Adrenal gland (tissue), 12 donors: ENCODE results near the gene RNASE12. TPM values are rescaled to one million over a fixed set of nuclear protein-coding genes. Genes with fewer than 3 reads are reported as not detected.
"Not testable (repeated sequence)": the region's sequence is repeated elsewhere in the genome, so short reads cannot be mapped to it uniquely, and the experiment has no call there.

Source experiments
- DNase-seq, 7 donors: peaks; one replicate each; pipeline ENCODE4 v3.0.0-alpha.2; 2019 to 2020
- H3K27ac ChIP-seq, 5 donors: fragments of 200-600 bp; sonication (generic) in 4 of 5; 1 replicate in 3 of 5; 2 replicates in 2 of 5; pipeline versions ENCODE4 v1.5.1 to v1.8.0; 2016 to 2020; ENCODE audit warnings: mild to moderate bottlenecking in 1 of 5
- H3K27me3 ChIP-seq: fragments of 200-600 bp; 2 replicates; pipeline ENCODE4 v1.8.0; 2021
- H3K36me3 ChIP-seq, 2 donors: fragments of 200-600 bp; replicated peaks in 1 of 2; 1 replicate in 1 of 2; 2 replicates in 1 of 2; pipeline versions ENCODE4 v1.5.1 to v1.8.0; 2018 to 2022
- H3K4me1 ChIP-seq, 2 donors: fragments of 200-600 bp; replicated peaks in 1 of 2; 1 replicate in 1 of 2; 2 replicates in 1 of 2; pipeline versions ENCODE4 v1.5.1 to v1.8.0; 2018 to 2021
- H3K4me3 ChIP-seq, 4 donors: fragments of 200-600 bp; sonication (generic) in 3 of 4; one replicate each; pipeline ENCODE4 v1.5.1; 2016 to 2018
- H3K9me3 ChIP-seq, 3 donors: fragments of 200-600 bp; sonication (generic) in 1 of 3; replicated peaks in 1 of 3; 1 replicate in 2 of 3; 2 replicates in 1 of 3; pipeline versions ENCODE4 v1.5.1 to v1.8.0; 2016 to 2021
- CTCF ChIP-seq, 6 experiments: fragments of 450-650 bp in 4 of 6; fragments of 200-600 bp in 2 of 6; sonication (generic) in 1 of 6; IDR thresholded peaks; 1 replicate in 5 of 6; 2 replicates in 1 of 6; pipeline versions ENCODE4 v1.5.1 to v1.8.0; 2016 to 2021; ENCODE audit warnings: antibody characterized with exemption in 6 of 6, mild to moderate bottlenecking in 2 of 6, moderate library complexity in 1 of 6
- POLR2A ChIP-seq, 2 donors: fragments of 450-650 bp; IDR thresholded peaks; one replicate each; pipeline ENCODE4 v1.6.1; 2017; ENCODE audit warnings: antibody characterized with exemption in 2 of 2, mild to moderate bottlenecking in 2 of 2, moderate library complexity in 1 of 2
- WGBS, 4 donors: extraction: QIAGEN DNeasy Blood & Tissue Kit in 2 of 4; methylation state at CpG; one replicate each; pipeline versions ENCODE4 v1.1.5 to v1.1.7; 2013 to 2017; 5-methylcytosine and 5-hydroxymethylcytosine counted together
- intact Hi-C, 2 donors: fragments of 100-400 bp; cut with DNase I; formaldehyde crosslinking; loops; one replicate each; pipeline versions ENCODE4 v1.14.1 to v1.15.0; 2022 to 2023
- polyA plus RNA-seq, 3 donors: library from polyadenylated mRNA; stranded (reverse); fragments of 200-250 nt in 2 of 3; fragments of 350-450 nt in 1 of 3; fragmentation: Illumina TruSeq in 1 of 3; extraction: RNeasy Lipid Tissue Mini Kit (QIAGEN cat#74804) in 1 of 3; gene quantifications; one replicate each; pipeline ENCODE4 v1.2.3, GENCODE V29; 2013 to 2014
- total RNA-seq, 9 donors: library from RNA; depleted of rRNA in 4 of 9; stranded (reverse); fragments of >200 nt in 4 of 9; fragments of 120-200 nt in 1 of 9; fragmentation: NEBNext Ultra II Directional in 1 of 9; extraction: Animal tissue kit (Norgen Biotek cat#: 25700) in 1 of 9; gene quantifications; one replicate each; pipeline versions ENCODE4 v1.1.0 to v1.2.4, GENCODE V29; 2013 to 2023
- donor health status: healthy with polysubstance abuse.
- donor health status: Bipolar disorder and iron deficiency.
- donor health status: DM: yes; HTN: yes; CAD: no.
- donor health status: DM: no; HTN: no; CAD: no.
- donor health status: DM: no; HTN: no; CAD: no.
- donor health status: DM: yes; HTN: yes; CAD: no.

The RNASE12 gene
- total and polyA plus RNA-seq, 12 donors: not detected

DNA sequence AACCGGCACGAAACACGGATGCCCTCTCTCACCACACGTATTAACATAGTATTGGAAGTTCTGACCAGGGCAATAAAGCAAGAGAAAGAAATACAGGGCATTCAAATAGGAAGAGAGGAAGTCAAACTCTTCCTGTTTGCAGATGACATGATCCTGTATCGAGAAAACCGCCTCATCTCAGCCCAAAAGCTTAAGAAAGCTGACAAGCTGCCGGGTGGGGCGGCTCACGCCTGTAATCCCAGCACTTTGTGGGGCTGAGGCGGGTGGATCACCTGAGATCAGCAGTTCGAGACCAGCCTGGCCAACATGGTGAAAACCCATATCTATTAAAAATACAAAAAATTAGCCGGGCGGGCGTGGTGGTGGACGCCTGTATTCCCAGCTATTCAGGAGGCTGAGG is 32.6 kb upstream of the RNASE12 start:
- H3K36me3 ChIP-seq: no peaks in the 10 kb centered on the region
- no peak for TF ChIP-seq POLR2A (IDR thresholded peaks at IDR 0.05)
- no peak for TF ChIP-seq CTCF (IDR thresholded peaks at IDR 0.05)
- H3K27ac ChIP-seq: no peak overlapping the region
- DNase-seq: no peak
- intact Hi-C loops: no loop called here
- no peaks in the 10 kb centered on the region for H3K27me3 ChIP-seq
- peaks cover 0 to 5% of the 10 kb centered on the region in 2 donors for H3K4me1 ChIP-seq
- no peaks in the 10 kb centered on the region for H3K9me3 ChIP-seq
- 39 to 50% (median 45%) methylated on average over 14 to 15 of the region's 15 CpGs for WGBS, 4 donors
- no peak overlapping the region for H3K4me3 ChIP-seq

DNA sequence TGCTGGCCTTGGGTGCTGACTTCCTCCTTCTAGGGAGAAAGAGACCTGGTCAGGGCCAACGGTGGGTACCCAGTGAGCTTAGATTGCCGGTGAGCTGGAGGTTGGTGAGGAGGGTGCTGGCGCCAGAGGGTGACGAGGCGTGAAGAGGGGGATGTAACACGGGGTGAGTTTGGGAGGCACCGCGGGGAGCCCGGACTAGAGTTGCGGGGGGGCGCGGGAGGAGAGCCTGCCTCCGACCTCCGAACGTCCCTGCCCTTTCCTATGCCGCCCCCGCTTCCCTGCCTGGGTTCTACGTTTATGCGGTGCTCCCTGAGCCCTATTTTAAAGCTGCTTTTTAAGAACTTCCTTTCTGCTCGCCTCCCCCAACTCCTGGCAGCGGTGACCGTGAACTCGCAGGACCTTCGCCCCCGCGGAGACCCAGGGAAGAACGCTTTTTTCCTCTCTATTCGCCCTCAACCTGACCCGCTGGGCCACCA is 31.7 kb upstream of the RNASE12 start:
- Histone ChIP-seq H3K27me3 (no peaks in the 10 kb centered on the region), H3K9me3 (no peaks in the 10 kb centered on the region), H3K4me3 (peak overlapping the region in 1 of 4 donors; percentile 15), H3K4me1 (peaks cover 0 to 5% of the 10 kb centered on the region in 2 donors), H3K36me3 (no peaks in the 10 kb centered on the region), H3K27ac (no peak overlapping the region)
- TF ChIP-seq CTCF (IDR thresholded peaks at IDR 0.05) (no peak), POLR2A (IDR thresholded peaks at IDR 0.05) (no peak)
- DNase-seq: no peak
- intact Hi-C loops: no loop called here
- WGBS, 4 donors: 19 to 27% (median 20%) methylated on average over 26 to 29 of the region's 29 CpGs

DNA sequence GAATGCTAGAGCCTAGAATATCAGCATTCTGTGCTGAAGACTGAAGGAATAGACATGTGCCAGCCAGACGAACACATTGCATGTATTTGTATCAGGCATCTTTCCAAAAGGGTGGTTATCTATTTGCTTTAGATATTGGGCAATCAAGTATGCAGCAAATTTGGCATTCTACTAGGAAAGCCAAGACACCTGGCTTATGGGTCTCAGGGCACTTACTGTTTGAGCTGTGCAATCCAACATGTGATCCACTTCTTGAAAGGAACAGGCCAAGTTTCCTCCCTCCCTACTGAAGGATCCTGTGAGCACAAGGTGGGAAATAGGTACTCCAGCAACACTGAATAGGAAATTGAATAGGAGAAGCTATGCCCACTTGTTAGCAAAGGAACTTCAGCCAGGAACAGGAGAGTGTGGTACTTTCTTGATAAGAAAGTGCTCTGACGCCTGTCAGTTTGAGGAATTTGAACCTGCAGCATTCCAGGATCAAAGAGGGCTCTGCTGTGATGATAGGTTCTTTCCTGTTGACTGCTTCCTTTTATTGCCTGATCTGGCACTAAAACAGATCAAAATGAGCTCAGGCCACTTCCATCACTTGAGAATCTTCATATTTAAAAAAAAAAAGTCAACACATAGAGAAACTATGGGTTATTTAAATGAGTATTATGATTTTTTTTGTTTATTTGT is 29.8 kb upstream of the RNASE12 start:
- Histone ChIP-seq H3K4me3 (no peak overlapping the region), H3K4me1 (peaks cover 0 to 5% of the 10 kb centered on the region in 2 donors), H3K36me3 (no peaks in the 10 kb centered on the region), H3K27ac (no peak overlapping the region), H3K27me3 (no peaks in the 10 kb centered on the region), H3K9me3 (no peaks in the 10 kb centered on the region)
- no peak for DNase-seq
- no peak for TF ChIP-seq POLR2A (IDR thresholded peaks at IDR 0.05)
- no peak for TF ChIP-seq CTCF (IDR thresholded peaks at IDR 0.05)
- WGBS, 4 donors: 51 to 64% (median 61%) methylated on average over 2 of the region's 2 CpGs
- intact Hi-C loops: no loop called here

DNA sequence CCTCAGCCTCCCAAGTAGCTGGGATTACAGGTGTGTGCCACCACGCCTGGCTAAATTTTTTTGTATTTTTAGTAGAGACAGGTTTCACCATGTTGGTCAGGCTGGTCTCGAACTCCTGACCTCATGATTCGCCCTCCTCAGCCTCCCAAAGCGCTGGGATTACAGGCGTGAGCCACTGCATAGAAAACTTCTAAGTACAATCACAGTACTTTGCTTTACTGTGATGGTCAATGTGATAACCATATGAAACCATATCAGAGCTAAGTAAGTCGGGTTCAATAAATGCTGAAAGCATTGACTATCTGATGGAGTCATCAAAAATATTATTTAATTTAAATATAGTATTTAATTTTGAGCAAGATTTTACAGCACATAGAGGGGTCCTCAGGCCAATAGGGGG is 28.5 kb upstream of the RNASE12 start:
- intact Hi-C loops, H3K4me3 ChIP-seq, H3K36me3 ChIP-seq, H3K27me3 ChIP-seq, DNase-seq, H3K4me1 ChIP-seq, H3K27ac ChIP-seq, H3K9me3 ChIP-seq: not testable (repeated sequence)
- 69 to 86% (median 75%) methylated on average over 6 of the region's 6 CpGs for WGBS, 4 donors

DNA sequence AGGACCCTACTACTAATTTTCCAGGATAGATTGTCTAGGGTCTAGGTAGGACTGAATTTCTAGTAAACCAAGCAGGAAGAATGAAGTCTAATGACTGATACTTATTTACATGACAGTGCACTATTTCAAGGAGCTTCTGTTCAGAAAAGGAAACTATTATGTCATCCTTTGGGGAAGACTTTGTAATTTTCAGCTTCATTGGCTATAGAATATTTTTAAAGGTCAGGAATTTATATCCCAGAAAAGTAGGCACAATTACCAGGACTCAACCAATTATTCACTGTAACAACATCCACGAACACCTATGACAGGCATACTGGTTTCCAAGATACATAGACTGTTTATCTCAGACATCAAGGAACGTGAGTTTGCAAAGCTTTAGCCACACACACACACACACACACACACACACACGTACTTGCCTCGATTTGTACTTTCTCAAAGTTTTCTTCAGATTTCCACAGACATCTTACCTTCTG is 27.1 kb upstream of the RNASE12 start:
- no peaks in the 10 kb centered on the region for H3K27me3 ChIP-seq
- H3K4me3 ChIP-seq: no peak overlapping the region
- 47 to 56% (median 54%) methylated on average over 4 of the region's 4 CpGs for WGBS, 4 donors
- H3K9me3 ChIP-seq: no peaks in the 10 kb centered on the region
- intact Hi-C loops: no loop called here
- DNase-seq: no peak
- no peak for TF ChIP-seq POLR2A (IDR thresholded peaks at IDR 0.05)
- no peaks in the 10 kb centered on the region for H3K36me3 ChIP-seq
- H3K4me1 ChIP-seq: peaks cover 0 to 9% of the 10 kb centered on the region in 2 donors
- no peak overlapping the region for H3K27ac ChIP-seq
